ENCODE measurements around the gene MPG.
A peak's percentile ranks its signal among the peaks of the same experiment; 100 is the strongest.
"Not testable (repeated sequence)": the region's sequence is repeated elsewhere in the genome, so short reads cannot be mapped to it uniquely, and the experiment has no call there.

Gene MPG

DNA sequence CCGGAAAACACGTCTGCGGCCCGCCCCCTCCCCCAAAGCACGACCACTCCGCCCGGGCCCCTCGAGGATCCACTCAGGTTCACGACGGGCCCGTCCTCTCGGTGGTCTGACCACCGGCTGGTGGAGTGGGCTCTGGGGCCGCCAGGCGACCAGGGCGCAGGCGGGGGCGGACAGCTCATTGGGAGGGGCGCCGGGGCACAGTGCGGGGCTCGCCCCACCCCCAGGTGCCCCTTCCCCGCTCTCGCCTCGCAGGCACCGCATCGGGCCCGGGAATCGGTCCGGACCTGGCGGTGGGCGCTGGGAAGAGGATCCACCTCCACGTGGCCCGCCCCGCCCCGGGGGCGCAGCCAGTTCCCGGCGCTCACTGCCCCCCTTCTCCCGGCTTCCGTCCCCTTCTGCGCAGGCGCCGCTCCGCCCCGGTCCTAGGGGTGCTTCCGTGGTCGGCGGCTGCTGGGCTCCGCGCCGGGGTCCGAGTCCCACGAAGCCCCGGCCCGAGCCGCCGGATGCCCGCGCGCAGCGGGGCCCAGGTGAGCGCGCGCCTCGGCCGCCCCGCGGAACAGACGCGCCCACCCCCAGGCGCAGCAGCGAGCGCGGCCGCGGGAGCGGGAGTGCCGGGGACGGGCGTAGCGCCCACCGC, at the start of gene MPG:
MPG (plus strand) TSS at position 419 of the 637 bp plus-strand sequence; CDS start at position 504, 85 bp downstream.
- DNase-seq: peak; percentile 83

DNA sequence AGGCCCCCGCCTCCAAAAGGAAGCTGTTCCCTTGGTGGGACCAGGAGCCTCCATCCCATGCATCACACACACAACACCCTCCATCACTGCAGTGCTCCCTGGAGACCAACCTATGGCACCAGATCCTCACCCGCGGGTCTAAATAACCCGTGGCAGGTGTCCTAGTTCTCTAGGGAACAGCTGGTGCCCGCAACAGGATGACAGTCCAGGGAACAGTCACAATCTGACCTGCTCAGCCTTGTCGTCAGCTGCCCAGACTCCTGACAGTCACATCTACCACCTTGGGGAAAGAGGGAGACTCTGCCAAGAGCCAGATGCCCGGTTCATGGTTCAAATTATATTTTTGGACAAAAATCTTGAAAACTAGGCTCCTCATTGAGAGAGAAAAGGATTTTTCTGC, 47.4 kb upstream of the MPG start:
- not testable (repeated sequence) for DNase-seq

DNA sequence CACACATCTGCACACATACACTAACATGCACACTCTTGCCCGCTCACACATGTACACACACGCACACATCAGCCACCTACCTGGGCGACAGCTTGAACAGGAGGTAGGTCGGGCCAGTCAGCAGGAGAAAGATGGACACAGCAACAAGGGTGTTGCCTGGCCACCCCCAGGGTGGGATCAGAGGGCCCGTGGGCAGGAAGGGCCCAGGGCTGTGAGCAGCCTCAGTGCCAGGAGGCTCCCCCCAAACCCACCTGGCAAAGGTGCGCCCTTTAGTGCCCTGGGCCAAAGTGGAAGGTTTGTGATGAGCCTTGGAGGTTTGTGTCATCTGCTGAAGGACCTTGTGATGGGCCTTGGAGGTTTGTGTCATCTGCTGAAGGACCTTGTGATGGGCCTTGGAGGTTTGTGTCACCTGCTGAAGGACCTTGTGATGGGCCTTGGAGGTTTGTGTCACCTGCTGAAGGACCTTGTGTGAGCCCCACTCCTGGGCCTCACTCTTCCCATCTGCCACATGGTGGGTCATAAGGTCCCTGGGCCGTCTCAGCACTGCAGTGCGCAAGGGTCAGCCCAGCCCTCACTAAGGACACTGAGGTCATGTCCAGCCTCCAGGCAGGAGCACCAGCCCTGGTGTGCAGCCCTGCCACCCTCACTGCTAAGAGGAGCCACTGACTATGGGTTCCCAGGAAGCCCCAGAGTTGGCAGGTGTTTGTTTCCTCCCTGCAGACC, 44.7 kb upstream of the MPG start:
- DNase-seq: not testable (repeated sequence)

GRCh38 chr16:33877-34647, 44.0 kb upstream of the MPG start:
- no peak for DNase-seq

DNA sequence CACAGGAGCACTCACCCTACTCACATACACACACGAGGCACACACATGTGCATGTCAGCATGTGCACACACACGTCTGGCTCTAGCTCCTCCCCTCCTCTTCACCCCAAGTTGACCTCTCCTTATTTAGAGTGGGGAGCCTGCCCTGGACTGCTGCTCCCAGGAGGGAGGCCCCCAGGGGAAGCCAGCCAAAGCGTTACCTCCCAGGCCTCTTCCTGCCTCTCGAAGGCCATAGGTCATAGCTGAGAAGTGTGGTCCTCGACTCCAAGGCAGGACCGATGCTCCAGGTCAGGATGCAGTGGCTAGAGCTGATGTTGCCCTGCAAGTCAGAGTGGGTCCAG, 43.4 kb upstream of the MPG start:
- DNase-seq: no peak

- no peak for DNase-seq
Observed at GRCh38 chr16:35011-35677, 42.9 kb upstream of the MPG start.

DNA sequence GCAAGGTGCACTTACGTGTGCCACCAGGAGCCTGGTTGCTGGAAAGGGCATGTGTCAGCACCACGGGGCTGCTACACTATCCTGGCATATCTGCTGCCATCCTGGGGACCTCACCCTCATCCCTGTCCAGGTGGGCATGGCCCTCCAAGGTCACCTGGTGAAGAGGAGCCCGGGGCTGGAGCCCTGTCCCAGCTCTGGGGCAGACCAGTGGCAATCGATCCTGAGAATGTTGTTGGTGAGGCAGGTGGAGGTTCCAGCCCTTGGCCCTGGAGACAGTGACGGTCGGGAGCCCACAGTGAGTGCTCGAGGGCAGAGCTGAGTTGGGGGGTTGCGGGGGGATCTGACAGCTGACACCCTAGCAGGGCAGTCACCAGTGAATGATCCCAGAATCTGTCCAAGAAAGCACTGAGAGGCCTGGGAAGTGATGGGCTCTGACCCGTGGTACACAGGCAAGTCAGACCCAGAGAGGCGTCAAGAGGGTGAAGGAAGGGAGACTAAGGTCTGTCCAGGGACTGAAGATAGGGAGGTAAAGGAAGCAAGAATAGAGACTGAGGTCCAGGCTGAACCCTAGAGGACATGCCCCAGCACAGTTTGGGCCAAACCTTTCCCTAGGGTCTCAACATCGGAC, 42.2 kb upstream of the MPG start:
- DNase-seq: no peak

- DNase-seq: no peak
Observed at GRCh38 chr16:36336-36984, 41.6 kb upstream of the MPG start.

- no peak for DNase-seq
Observed at GRCh38 chr16:37511-37910, 40.5 kb upstream of the MPG start.

DNA sequence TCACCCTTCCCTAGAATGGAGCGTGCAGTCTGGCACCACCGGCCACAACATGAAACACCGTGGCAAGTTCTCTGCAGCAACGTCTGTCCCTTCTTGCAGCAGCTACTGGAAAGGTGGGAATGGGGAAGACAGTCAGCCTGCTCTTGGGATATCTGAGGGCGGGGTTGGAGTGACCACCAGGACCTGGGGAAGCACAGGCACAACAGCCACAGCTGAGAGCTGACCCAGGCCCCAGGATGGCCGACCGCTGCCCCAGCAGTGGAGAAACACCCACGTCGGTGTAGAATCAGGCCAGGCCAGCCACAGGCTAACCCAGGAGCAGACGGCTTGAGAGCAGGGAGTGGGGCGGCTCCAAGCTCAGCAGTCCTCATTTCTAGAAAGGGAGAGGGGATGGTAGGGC, 39.8 kb upstream of the MPG start:
- not testable (repeated sequence) for DNase-seq

DNA sequence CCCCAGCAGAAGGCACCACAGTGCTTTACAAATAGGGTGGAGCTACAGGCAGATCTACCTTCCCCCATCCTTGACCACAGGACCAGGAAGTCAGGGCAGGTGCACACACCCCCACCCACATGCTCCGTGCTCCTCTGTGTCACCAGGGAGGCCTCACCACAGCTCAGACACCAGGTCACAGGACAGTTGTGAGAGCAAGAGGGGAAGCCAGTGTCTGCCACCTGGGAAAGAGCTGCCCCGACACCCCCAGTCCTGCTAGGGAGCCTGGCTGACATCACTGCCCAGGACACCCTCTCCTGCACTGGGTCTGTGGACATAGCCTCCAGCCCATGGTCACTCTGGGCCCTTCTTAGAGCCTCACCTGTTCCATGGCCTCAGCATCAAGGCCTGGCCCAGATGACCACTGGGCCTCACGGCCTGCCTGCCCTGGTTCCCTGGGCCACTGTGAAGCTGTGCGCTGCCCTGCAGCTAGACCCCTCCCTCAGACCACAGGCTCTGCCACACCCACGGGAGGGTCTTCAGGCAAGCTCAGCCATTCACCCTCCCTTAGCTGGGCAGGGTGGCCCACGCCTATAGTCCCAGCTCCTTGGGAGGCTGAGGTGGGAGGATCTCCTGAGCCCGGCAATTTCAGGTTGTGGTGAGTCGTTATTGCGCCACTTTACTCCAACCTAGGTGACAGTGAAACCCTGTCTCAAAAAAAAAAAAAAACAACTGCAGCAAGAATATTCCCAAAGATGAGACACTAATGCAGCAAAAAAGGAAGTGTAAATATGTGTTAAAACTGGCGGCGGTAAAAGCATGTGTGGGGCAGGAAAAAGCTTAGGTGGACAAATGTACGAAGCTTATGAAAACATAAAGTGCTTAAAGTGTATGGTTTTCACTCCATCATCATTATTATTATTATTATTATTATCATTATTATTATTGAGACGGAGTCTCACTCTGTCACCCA, 38.8 kb upstream of the MPG start:
- DNase-seq: peak; percentile 23

DNA sequence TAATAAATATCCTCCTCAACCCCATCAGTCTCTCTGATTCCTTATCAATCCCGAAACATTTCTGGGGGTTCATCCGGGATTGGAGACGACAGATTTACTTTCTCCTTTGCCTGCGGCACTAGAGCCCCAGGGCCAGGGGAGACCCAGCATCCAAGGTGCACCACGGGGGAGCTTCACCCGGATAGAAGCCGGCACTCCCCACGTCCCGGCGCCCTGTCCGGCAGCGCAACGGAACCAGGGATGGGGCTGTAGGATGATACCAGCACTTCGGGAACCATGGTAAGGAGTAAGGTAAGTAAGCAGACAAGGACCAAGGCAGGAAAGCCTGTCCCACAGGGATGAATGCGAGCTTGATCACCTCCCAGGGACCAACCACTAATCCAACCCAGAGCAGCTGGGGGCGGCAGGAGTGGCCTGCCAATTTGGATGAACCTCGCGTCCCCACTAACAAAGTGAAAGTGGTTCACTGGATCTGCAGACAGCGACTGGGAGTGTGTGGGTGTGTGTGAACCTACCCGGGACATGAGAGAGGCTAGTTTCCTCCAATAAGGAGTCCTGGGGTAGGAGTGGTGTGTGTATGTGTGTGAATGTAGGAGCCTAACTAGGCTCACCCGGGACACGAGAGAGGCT, 36.5 kb upstream of the MPG start:
- no peak for DNase-seq

GRCh38 chr16:42069-42457, 36.0 kb upstream of the MPG start:
- DNase-seq: no peak

DNA sequence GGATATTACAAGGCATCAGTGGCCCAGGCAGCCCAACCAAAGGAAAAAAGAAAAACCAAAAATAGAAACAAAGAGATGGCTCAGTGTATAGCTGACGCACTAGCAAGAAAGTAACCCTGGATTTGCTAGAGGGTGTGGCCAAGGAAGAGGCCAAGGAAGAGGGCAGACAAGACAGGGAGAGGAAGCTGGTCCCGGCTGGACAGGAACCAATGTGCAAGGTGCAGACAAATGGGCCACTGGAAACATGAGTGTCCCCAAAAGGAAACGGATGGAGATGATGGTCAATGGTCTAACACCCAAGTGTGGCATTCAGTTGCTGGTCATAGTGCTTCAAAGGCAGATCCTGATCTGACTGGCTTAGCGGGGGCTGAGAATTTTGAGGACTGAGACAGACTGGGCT, 35.3 kb upstream of the MPG start:
- no peak for DNase-seq

DNA sequence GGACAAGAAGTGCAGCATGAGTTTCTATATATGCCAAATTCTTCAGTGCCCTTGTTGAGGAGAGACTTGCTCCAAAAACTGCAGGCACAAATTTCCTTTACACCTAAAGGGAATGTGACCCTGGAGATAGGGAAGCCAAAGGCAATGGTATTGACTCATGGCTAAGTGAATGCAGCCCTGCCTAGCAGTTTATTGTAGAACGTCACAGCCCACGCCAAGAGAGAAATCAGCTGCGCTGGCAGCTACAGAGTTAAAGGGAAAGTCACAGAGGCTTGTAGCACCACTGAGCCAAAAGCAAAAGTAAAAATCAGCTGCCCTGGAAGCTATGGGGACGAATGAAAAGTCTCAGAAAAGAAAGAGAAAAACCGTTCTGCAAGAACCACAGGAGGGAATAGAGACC, 34.7 kb upstream of the MPG start:
- no peak for DNase-seq

DNA sequence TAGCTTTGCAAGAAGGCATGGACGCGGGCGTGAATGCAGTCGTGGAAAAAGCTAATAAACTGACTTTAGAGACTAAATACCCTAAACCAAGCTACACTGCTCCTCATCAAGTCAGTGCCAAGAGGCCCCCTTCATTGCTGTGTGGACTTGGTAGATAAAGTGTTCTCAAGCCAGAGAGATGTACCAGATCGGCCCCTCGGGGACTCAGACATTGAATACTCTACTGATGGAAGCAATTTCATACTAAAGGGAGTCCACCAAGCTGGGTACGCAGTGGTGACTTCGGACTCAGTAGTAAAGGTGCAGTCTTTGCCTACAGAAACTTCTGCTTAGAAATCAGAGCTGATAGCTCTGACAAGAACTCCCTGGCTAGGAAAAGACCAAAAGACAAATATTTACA, 33.4 kb upstream of the MPG start:
- DNase-seq: no peak

- DNase-seq: no peak
Observed at GRCh38 chr16:45454-45853, 32.6 kb upstream of the MPG start.

GRCh38 chr16:46510-46909, 31.5 kb upstream of the MPG start:
- DNase-seq: not testable (repeated sequence)

DNA sequence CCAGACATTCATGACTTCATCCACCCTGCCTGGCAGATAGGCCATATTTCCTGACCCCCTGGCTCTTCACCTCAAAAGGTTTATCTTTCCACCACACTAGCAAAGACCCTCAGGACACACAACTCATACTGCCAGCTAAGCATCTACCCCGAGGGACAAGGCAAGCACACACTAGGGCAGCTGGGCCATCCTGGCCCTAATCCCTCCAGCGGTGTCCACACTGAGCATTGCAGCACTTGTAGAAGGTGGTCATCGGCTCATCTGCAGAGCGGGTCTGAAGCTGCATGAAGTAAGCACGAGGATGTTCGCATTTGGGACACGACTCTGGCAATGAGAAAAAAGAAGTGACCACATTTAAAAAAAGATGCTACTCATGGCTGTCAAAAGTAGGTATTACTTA, 30.8 kb upstream of the MPG start:
- no peak for DNase-seq

DNA sequence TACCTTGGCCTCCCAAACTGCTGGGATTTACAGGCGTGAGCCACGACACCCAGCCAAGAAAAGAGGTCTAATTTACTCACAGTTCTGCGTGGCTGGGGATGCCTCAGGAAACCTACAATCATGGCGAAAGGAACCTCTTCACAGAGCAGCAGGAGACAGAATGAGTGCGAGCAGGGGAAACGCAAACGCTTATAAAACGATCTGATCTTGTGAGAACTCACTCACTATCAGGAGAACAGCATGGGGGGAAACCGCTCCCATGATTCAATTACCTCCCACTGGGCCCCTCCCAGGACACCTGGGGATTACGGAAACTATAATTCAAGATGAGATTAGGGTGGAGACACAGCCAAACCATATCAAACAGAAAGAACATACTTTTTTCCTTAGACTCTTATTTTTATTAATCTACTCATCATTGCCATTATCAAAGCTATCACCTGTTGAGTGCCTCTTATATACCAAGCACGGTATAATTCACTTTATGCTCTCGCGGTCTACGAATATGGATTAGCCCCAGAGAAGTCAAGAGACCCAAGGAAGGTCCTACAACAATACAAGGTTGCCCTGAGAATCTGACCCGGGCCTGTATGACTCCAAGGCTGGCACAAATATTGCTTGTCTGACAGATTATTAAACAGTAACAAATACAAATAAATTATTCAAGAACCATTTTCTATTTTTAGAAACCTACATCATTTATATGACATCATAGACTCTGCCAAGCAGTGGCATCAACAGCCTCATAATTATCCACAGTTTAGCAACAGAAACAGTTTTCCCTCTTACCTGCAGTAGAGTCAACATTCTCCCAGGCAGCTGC, 27.0 kb upstream of the MPG start:
- no peak for DNase-seq

Data from stimulated activated CD4-positive, alpha-beta T cell treated with anti-CD3 and anti-CD28 coated beads, Interleukin-12 subunit alpha, Interleukin-12 subunit beta, amount 100 ng/mL, for 4 hours (primary cell).